HepG2 (cell line): ENCODE results near the gene USP19. TPM values are rescaled to one million over a fixed set of nuclear protein-coding genes. Genes with fewer than 3 reads are reported as not detected.
A peak's percentile ranks its signal among the peaks of the same experiment; 100 is the strongest.

Experiments
- ATAC-seq: fragments of 200-7000 bp; cut with Tn5 transposase; 3 replicates; pipeline ENCODE4 v1.9.1; 2020; ENCODE audit warnings: mild to moderate bottlenecking, moderate library complexity
- BruUV-seq: library from RNA; stranded (reverse); fragments of 400-500 nt; replicated peaks from 2 replicates; lab custom pipeline; 2021; lab: Mats Ljungman, UMichigan
- CTCF ChIA-PET: fragments of 300-600 bp; formaldehyde crosslinking; extraction: SDS; loops from one replicate; lab custom pipeline; 2021; ENCODE audit warnings: low total read pairs, inconsistent platforms, low intra/inter-chr PET ratio; lab: Yijun Ruan, JAX
- POLR2A ChIA-PET: fragments of 350-600 bp; sonication (Branson Sonifier 250); formaldehyde crosslinking; loops from one replicate; lab custom pipeline; 2020; ENCODE audit warnings: antibody characterized with exemption, inconsistent platforms; lab: Yijun Ruan, JAX
- DNase-seq: peaks from one replicate; pipeline ENCODE4 v3.0.0-alpha.2; 2015; ENCODE audit warnings: low spot score
- FAIRE-seq: peaks from 3 replicates; lab custom pipeline; 2011; peaks lifted over from hg19 to GRCh38; lab: Jason Lieb, UNC
- H2AFZ ChIP-seq: one replicate; pipeline ENCODE4 v1.6.1; 2011; ENCODE audit warnings: low read length, inconsistent platforms
- H3K27ac ChIP-seq: fragments of 300-600 bp; 3 replicates; pipeline ENCODE4 v1.8.0; 2011; ENCODE audit warnings: mixed run types, mild to moderate bottlenecking, mixed read lengths, low read length, inconsistent platforms; ENCODE audit not compliant: insufficient read depth; ENCODE audit errors: extremely low read length
- H3K27me3 ChIP-seq, 2 experiments: fragments of 200-600 bp in 1 of 2; 2 replicates in 1 of 2; 3 replicates in 1 of 2; pipeline versions ENCODE4 v1.6.0 to v1.8.0; 2011; ENCODE audit warnings: low read length in 2 of 2, mild to moderate bottlenecking in 2 of 2, moderate library complexity in 2 of 2, inconsistent platforms in 1 of 2; ENCODE audit not compliant: insufficient read depth in 2 of 2, control insufficient read depth in 1 of 2
- H3K36me3 ChIP-seq, 2 experiments: fragments of 200-600 bp in 1 of 2; replicated peaks in 1 of 2; 2 replicates in 1 of 2; 3 replicates in 1 of 2; pipeline versions ENCODE4 v1.5.1 to v1.8.0; 2011; ENCODE audit warnings: low read length in 2 of 2, inconsistent platforms in 1 of 2; ENCODE audit not compliant: insufficient read depth in 2 of 2, control insufficient read depth in 1 of 2
- H3K4me1 ChIP-seq: 2 replicates; pipeline ENCODE4 v1.5.1; 2012; ENCODE audit warnings: low read length, inconsistent platforms; ENCODE audit not compliant: insufficient read depth
- H3K4me2 ChIP-seq: 2 replicates; pipeline ENCODE4 v1.6.0; 2011; ENCODE audit warnings: low read depth, low read length, inconsistent platforms
- H3K4me3 ChIP-seq, 3 experiments: fragments of 200-600 bp in 1 of 3; sonication (generic), shearing (Covaris generic) in 1 of 3; replicated peaks in 1 of 3; 2 replicates each; pipeline ENCODE4 v1.5.1; 2011 to 2016; ENCODE audit warnings: low read length in 3 of 3, inconsistent platforms in 2 of 3, low read depth in 2 of 3, mild to moderate bottlenecking in 2 of 3, control low read depth in 1 of 3, mixed read lengths in 1 of 3; ENCODE audit not compliant: insufficient read depth in 1 of 3
- H3K79me2 ChIP-seq: one replicate; pipeline ENCODE4 v1.6.1; 2011; ENCODE audit warnings: low read length, inconsistent platforms; ENCODE audit not compliant: insufficient read depth
- H3K9ac ChIP-seq: 2 replicates; pipeline ENCODE4 v1.6.0; 2011; ENCODE audit warnings: mild to moderate bottlenecking, low read depth, low read length, inconsistent platforms; ENCODE audit not compliant: insufficient read depth
- H3K9me3 ChIP-seq: 2 replicates; pipeline ENCODE4 v1.5.1; 2012; ENCODE audit warnings: mild to moderate bottlenecking, low read length
- H4K20me1 ChIP-seq: 2 replicates; pipeline ENCODE4 v1.6.0; 2011; ENCODE audit warnings: inconsistent platforms, mild to moderate bottlenecking, low read length, moderate library complexity; ENCODE audit not compliant: insufficient read depth
- GATAD2A ChIP-seq: IDR thresholded peaks from 2 replicates; pipeline ENCODE4 v1.6.1; 2016
- GTF3A ChIP-seq: sonication (generic); formaldehyde crosslinking; conservative IDR thresholded peaks from 2 replicates; pipeline ENCODE4 v1.4.0; 2020; ENCODE audit warnings: mild to moderate bottlenecking, missing genetic modification reagents
- HMGXB4 ChIP-seq, 2 experiments: sonication (generic) in 1 of 2; formaldehyde crosslinking in 1 of 2; IDR thresholded peaks; 2 replicates each; pipeline versions ENCODE4 v1.4.0 to v1.6.1; 2018 to 2020; ENCODE audit warnings: missing genetic modification reagents in 2 of 2, borderline replicate concordance in 1 of 2, low read depth in 1 of 2, mild to moderate bottlenecking in 1 of 2, missing biosample characterization in 1 of 2
- ISX ChIP-seq: sonication (generic); formaldehyde crosslinking; conservative IDR thresholded peaks from 2 replicates; pipeline ENCODE4 v1.5.0; 2020; ENCODE audit warnings: missing genetic modification reagents
- POLR2G ChIP-seq: fragments of 200-400 bp; formaldehyde crosslinking; IDR thresholded peaks from 2 replicates; pipeline ENCODE4 v1.6.1; 2018; ENCODE audit warnings: mild to moderate bottlenecking, low read depth, low read length, moderate library complexity
- ZNF263 ChIP-seq: sonication (generic); formaldehyde crosslinking; IDR thresholded peaks from 2 replicates; pipeline ENCODE4 v1.4.0; 2020; ENCODE audit warnings: missing genetic modification reagents
- WGBS: methylation state at CpG from one replicate; pipeline ENCODE4 v1.1.6; 2017; ENCODE audit warnings: low lambda C conversion rate; 5-methylcytosine and 5-hydroxymethylcytosine counted together
- in situ Hi-C: cut with HindIII; loops from 2 replicates; pipeline ENCODE4 v1.10.0; 2017; ENCODE audit warnings: low pct_unique_long_range_greater_than_20kb; ENCODE audit not compliant: extremely low pct_ligation_motif_present
- intact Hi-C: fragments of 100-400 bp; cut with micrococcal nuclease; formaldehyde crosslinking; loops from one replicate; pipeline ENCODE4 v1.10.0; 2022; ENCODE audit not compliant: unreplicated experiment
- polyA plus RNA-seq, 8 experiments: library from polyadenylated mRNA; depleted of rRNA in 3 of 8; stranded (reverse) in 7 of 8; unstranded in 1 of 8; fragments of >200 nt; fragmentation: Illumina TruSeq in 4 of 8; extraction: Trizol in 4 of 8; gene quantifications; 2 replicates each; pipeline versions ENCODE4 v1.2.1 to v1.2.3, GENCODE V29; 2011 to 2016; ENCODE audit warnings: low read depth in 4 of 8, missing spikeins in 1 of 8, mixed read lengths in 1 of 8; ENCODE audit not compliant: insufficient read depth in 1 of 8
- total RNA-seq, 5 experiments: library from RNA; depleted of rRNA; stranded (reverse); fragments of >200 nt; fragmentation: Illumina TruSeq; extraction: Trizol; gene quantifications; 2 replicates each; pipeline ENCODE4 v1.2.3, GENCODE V29; 2016; ENCODE audit warnings: low read depth in 1 of 5
- TF ChIP-seq, protein P1 (sequence below): sonication (generic); formaldehyde crosslinking; IDR thresholded peaks from 2 replicates; pipeline ENCODE4 v1.5.0; 2020; ENCODE audit warnings: mild to moderate bottlenecking, missing genetic modification reagents, moderate library complexity
- TF ChIP-seq, protein P2 (sequence below): sonication (generic); formaldehyde crosslinking; IDR thresholded peaks from 2 replicates; pipeline ENCODE4 v1.8.1; 2023; ENCODE audit warnings: missing genetic modification reagents, mild to moderate bottlenecking, borderline replicate concordance
- TF ChIP-seq, protein P3 (sequence below): sonication (generic); formaldehyde crosslinking; IDR thresholded peaks from 2 replicates; pipeline ENCODE4 v1.4.0; 2020; ENCODE audit warnings: missing genetic modification reagents, mild to moderate bottlenecking, borderline replicate concordance

Gene USP19
- total and polyA plus RNA-seq, 2 of the 13 experiments (the other 11 are each of a cell fraction or from before 2014, with no cell fraction given), result 28.3 to 31.7 TPM

DNA sequence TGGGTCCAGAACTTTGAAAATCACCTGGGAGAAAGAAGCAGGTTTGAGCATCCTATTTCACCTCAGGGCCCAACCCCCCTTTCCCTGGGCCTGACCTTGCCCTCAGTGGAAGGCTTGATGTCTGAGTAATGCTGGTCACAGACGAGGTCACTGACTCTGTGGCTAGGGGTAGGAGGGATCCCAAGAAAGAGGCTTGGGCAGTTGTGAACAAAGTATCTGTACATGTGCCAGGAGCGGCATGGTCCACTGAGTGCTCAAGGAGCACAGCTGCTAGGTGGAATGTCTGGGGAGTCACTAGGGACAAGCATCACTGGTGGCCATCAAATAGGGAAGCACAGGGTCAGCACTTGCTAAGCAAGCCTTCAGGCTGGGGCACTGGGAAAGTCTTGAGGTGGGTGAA lies 38.2 kb upstream of the USP19 start:
- in situ Hi-C loops (loop anchor here (25.0 kb wide), 1 partner anchor 279 kb away; the partner anchor contains the start of gene NICN1), intact Hi-C loops (loop anchor here (5.0 kb wide), 1 partner anchor 171 kb away; no protein-coding TSS in a partner anchor)
- no peak overlapping the region for H2AFZ ChIP-seq
- no peak overlapping the region for H3K27ac ChIP-seq
- ChIA-PET POLR2A (interaction anchor here (0.8 to 1.9 kb wide), 3 partner anchors 12 to 26 kb away, joined by 3 to 5 read pairs (median 4); partner anchors contain the start of genes KLHDC8B and LAMB2), CTCF (no interaction called here)
- WGBS, result 56% methylated on average over 2 of the region's 2 CpGs
- FAIRE-seq, result no peak
- BruUV-seq, result no TSS peak
- H3K4me2 ChIP-seq, result no peak overlapping the region
- no peak overlapping the region for H3K4me3 ChIP-seq
- peak; percentile 23 for ATAC-seq
- no peaks in the 10 kb centered on the region for H3K9me3 ChIP-seq
- H3K9ac ChIP-seq, result no peak overlapping the region
- peaks cover 14% of the 10 kb centered on the region for H3K4me1 ChIP-seq
- H3K27me3 ChIP-seq, result no peaks in the 10 kb centered on the region
- H3K36me3 ChIP-seq, result peaks cover 3 to 12% of the 10 kb centered on the region in 2 experiments; a peak in 4 of 5 replicates
- DNase-seq, result no peak
- no peaks in the 10 kb centered on the region for H3K79me2 ChIP-seq
- H4K20me1 ChIP-seq, result no peaks in the 10 kb centered on the region
- TF ChIP-seq POLR2G (0 out of 2 replicates have a peak, but pooled peaks have one; percentile 31), ZNF263 (CRISPR knock-in tag) (peak; percentile 26; the same call in 1 of the 2 replicates), ISX (no peak)

DNA sequence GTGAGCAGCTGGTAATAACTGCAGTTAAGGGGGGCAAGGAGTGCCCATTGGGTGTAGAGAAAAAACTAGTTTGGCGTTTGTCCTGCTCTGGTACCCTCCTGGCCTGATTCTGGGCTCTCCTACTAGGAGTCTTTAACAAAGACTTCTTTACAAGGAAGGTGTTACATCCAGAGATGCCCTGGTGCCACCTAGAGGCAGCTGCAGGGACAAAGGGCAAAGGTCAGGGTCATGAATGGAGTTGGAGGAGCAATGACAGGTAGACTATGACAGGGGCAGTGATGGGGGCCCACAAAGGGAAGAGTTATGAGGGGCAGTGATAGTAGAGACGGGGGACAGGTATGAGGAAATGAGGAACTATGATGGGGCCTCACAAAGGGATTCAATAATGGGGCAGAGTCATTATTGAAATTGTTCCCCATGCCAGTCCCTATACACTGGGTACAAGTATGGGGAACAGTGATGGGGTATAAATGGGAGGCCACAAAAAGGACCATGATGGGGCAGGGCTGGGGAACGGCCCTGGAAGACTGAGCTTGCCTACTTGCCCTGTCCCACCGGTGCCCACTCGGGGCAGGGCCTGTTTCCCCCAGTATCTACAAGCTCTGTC lies 37.6 kb upstream of the USP19 start:
- Histone ChIP-seq H3K79me2 (no peaks in the 10 kb centered on the region), H3K4me2 (no peak overlapping the region), H3K4me1 (peaks cover 14% of the 10 kb centered on the region), H3K4me3 (no peak overlapping the region), H2AFZ (no peak overlapping the region), H3K9ac (no peak overlapping the region), H3K27me3 (no peaks in the 10 kb centered on the region), H3K36me3 (peaks cover 3 to 6% of the 10 kb centered on the region in 2 experiments; a peak in 4 of 5 replicates), H3K27ac (no peak overlapping the region), H4K20me1 (no peaks in the 10 kb centered on the region), H3K9me3 (no peaks in the 10 kb centered on the region)
- FAIRE-seq, result peak; percentile 68
- WGBS, result 50% methylated on average over 5 of the region's 5 CpGs
- peak; percentile 68 for ATAC-seq
- intact Hi-C loops (loop anchor here (5.0 kb wide), 1 partner anchor 171 kb away; no protein-coding TSS in a partner anchor), in situ Hi-C loops (loop anchor here (25.0 kb wide), 1 partner anchor 279 kb away; the partner anchor contains the start of gene NICN1)
- BruUV-seq, result no TSS peak
- peak; percentile 74 for DNase-seq
- ChIA-PET CTCF (interaction anchor here (1.2 kb wide), 1 partner anchor 170 kb away, joined by 4 read pairs; no protein-coding TSS in a partner anchor), POLR2A (interaction anchor here (0.8 to 1.9 kb wide), 5 partner anchors 13 to 170 kb away, joined by 3 to 5 read pairs (median 4); partner anchors contain the start of genes KLHDC8B, LAMB2 and WDR6)
- TF ChIP-seq GTF3A (no peak), HMGXB4 (CRISPR knock-in tag; IDR thresholded peaks at IDR 0.05; ENCODE audit: borderline replicate concordance in 1 of 2, low read depth in 1 of 2) (peak in 1 of 2 experiments; percentile 43; a peak in 1 of 4 replicates), GATAD2A (0 out of 2 replicates have a peak, but pooled peaks have one; percentile 32)
- TF ChIP-seq, protein P1, sequence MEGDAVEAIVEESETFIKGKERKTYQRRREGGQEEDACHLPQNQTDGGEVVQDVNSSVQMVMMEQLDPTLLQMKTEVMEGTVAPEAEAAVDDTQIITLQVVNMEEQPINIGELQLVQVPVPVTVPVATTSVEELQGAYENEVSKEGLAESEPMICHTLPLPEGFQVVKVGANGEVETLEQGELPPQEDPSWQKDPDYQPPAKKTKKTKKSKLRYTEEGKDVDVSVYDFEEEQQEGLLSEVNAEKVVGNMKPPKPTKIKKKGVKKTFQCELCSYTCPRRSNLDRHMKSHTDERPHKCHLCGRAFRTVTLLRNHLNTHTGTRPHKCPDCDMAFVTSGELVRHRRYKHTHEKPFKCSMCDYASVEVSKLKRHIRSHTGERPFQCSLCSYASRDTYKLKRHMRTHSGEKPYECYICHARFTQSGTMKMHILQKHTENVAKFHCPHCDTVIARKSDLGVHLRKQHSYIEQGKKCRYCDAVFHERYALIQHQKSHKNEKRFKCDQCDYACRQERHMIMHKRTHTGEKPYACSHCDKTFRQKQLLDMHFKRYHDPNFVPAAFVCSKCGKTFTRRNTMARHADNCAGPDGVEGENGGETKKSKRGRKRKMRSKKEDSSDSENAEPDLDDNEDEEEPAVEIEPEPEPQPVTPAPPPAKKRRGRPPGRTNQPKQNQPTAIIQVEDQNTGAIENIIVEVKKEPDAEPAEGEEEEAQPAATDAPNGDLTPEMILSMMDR, result peak; percentile 86
- TF ChIP-seq, protein P2, sequence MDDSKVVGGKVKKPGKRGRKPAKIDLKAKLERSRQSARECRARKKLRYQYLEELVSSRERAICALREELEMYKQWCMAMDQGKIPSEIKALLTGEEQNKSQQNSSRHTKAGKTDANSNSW, result no peak
- TF ChIP-seq, protein P3, sequence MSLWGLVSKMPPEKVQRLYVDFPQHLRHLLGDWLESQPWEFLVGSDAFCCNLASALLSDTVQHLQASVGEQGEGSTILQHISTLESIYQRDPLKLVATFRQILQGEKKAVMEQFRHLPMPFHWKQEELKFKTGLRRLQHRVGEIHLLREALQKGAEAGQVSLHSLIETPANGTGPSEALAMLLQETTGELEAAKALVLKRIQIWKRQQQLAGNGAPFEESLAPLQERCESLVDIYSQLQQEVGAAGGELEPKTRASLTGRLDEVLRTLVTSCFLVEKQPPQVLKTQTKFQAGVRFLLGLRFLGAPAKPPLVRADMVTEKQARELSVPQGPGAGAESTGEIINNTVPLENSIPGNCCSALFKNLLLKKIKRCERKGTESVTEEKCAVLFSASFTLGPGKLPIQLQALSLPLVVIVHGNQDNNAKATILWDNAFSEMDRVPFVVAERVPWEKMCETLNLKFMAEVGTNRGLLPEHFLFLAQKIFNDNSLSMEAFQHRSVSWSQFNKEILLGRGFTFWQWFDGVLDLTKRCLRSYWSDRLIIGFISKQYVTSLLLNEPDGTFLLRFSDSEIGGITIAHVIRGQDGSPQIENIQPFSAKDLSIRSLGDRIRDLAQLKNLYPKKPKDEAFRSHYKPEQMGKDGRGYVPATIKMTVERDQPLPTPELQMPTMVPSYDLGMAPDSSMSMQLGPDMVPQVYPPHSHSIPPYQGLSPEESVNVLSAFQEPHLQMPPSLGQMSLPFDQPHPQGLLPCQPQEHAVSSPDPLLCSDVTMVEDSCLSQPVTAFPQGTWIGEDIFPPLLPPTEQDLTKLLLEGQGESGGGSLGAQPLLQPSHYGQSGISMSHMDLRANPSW (CRISPR knock-in tag), result no peak
